Fibroblast of lung (primary cell): ENCODE measurements around the gene BCL2.

Experiments
- EZH2 ChIP-seq: IDR thresholded peaks from 2 replicates; pipeline ENCODE4 v1.5.1; 2012; ENCODE audit warnings: low read length, control low read depth, mild to moderate bottlenecking; ENCODE audit errors: missing control alignments
- TF ChIP-seq, protein P1 (sequence below), 2 donors: IDR thresholded peaks in 1 of 2; conservative IDR thresholded peaks in 1 of 2; 1 replicate in 1 of 2; 2 replicates in 1 of 2; pipeline ENCODE4 v1.5.1; 2011 to 2012; ENCODE audit warnings: low read length in 2 of 2, control low read depth in 1 of 2, inconsistent platforms in 1 of 2, low read depth in 1 of 2, mild to moderate bottlenecking in 1 of 2

DNA sequence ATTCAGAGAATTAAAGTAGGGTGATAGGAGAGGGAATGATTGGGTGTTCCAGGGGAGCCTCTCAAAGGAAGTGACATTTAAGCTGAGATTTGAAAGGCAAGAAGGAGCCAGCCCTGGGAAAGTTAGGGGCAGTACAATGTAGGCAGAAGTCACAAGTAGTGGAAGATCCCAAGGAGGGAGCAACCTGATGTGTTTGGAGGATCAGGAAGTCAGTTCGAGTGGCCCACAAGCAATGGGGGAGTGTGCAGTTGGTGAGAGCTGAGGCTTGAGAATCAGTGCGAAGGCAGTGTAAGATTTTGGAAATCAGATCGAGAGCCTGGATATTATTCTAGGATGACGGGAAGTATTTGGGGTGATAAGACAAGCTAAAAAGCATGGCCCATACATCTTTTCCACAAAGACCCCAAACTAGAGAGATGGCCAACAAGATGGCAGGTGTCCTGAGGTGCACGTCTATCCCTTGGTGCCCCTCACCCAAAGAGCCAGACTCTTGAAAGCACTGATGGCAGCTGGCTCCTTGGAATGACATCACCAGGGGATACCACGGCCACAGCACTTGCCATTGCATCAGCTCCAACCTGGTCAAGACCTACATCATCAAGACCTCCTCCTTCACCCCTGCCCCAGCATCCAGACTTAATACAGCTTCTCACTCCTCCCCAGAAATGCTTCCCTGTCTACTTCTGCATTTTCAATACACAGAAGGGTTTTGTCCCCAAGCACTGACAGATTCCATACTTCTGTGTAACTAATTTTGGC is 127.3 kb downstream of the BCL2 start:
- TF ChIP-seq, protein P1, sequence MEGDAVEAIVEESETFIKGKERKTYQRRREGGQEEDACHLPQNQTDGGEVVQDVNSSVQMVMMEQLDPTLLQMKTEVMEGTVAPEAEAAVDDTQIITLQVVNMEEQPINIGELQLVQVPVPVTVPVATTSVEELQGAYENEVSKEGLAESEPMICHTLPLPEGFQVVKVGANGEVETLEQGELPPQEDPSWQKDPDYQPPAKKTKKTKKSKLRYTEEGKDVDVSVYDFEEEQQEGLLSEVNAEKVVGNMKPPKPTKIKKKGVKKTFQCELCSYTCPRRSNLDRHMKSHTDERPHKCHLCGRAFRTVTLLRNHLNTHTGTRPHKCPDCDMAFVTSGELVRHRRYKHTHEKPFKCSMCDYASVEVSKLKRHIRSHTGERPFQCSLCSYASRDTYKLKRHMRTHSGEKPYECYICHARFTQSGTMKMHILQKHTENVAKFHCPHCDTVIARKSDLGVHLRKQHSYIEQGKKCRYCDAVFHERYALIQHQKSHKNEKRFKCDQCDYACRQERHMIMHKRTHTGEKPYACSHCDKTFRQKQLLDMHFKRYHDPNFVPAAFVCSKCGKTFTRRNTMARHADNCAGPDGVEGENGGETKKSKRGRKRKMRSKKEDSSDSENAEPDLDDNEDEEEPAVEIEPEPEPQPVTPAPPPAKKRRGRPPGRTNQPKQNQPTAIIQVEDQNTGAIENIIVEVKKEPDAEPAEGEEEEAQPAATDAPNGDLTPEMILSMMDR (conservative IDR thresholded peaks at IDR 0.05 in 1 of 2, IDR thresholded peaks at IDR 0.05 in 1 of 2; ENCODE audit: low read depth in 1 of 2, low read length in 2 of 2): no peak
- TF ChIP-seq EZH2: no peak
